ENCODE data around the gene COX5A. TPM values are rescaled to one million over a fixed set of nuclear protein-coding genes. Genes with fewer than 3 reads are reported as not detected.

The COX5A gene
- total and polyA plus RNA-seq, 2 of the 4 experiments (the other 2 are of a cell fraction) = 39.8 to 141 TPM

GRCh38 chr15:74889883-74890664 lies 47.8 kb downstream of the COX5A start, which contains the start of gene MPI:
TSS of gene MPI (plus strand) at chr15:74890042. CDS start at chr15:74890074, 32 bp downstream.
- intact Hi-C loops (cut with micrococcal nuclease) (loop anchor here (1.0 to 5.0 kb wide), 2 partner anchors 13 to 48 kb away; partner anchors contain the start of gene ULK3), in situ Hi-C loops (cut with MboI; ENCODE audit: low sequenced_read_pairs) (no loop called here), dilution Hi-C loops (cut with HindIII; ENCODE audit: low sequenced_read_pairs, unreplicated experiment) (no loop called here)
- BruUV-seq (replicated peaks) = no TSS peak
- Histone ChIP-seq H3K23ac (ENCODE audit: low read depth, low read length) (peak within 1 kb of the TSS; percentile 94), H3K27ac (ENCODE audit: insufficient read depth, low read length) (peak within 1 kb of the TSS; percentile 84), H3K4me3 (ENCODE audit: insufficient read depth, low read depth, low read length) (peak within 1 kb of the TSS; percentile 73), H3K9me3 (ENCODE audit: control insufficient read depth, insufficient read depth, low read length) (no peaks in the 10 kb centered on the region), H2BK120ac (ENCODE audit: low read depth, low read length) (peak within 1 kb of the TSS; percentile 85; the same call in 1 of the 2 replicates), H3K36me3 (ENCODE audit: control insufficient read depth, insufficient read depth, low read length) (peaks cover 22% of the 10 kb centered on the region), H3K9ac (ENCODE audit: low read depth, low read length) (peak within 1 kb of the TSS; percentile 95), H3K56ac (ENCODE audit: extremely low read depth, insufficient read depth, low read length) (peak within 1 kb of the TSS; percentile 85), H4K8ac (ENCODE audit: low read depth in 2 of 2, low read length in 2 of 2) (peak within 1 kb of the TSS; percentile 86 to 99), H3K4me2 (ENCODE audit: low read depth, low read length) (peak within 1 kb of the TSS; percentile 98), H3K14ac (replicated peaks; ENCODE audit: low read depth, low read length) (peak within 1 kb of the TSS; percentile 97), H3K4ac (ENCODE audit: low read depth, low read length) (peak within 1 kb of the TSS; percentile 93), H2AFZ (replicated peaks; ENCODE audit: low read length, poor library complexity) (peak within 1 kb of the TSS; percentile 99), H2BK15ac (ENCODE audit: low read depth, low read length) (peak within 1 kb of the TSS; percentile 77; the same call in 2 of the 3 replicates), H2AK9ac (replicated peaks; ENCODE audit: low read depth, low read length, poor library complexity) (peak within 1 kb of the TSS; percentile 98), H4K20me1 (ENCODE audit: insufficient read depth, low read length) (no peaks in the 10 kb centered on the region), H3K79me1 (ENCODE audit: low read depth in 1 of 2, low read length in 2 of 2) (peaks cover 16 to 32% of the 10 kb centered on the region in 2 experiments; a peak in 3 of 4 replicates), H3K18ac (ENCODE audit: low read depth, low read length) (peak within 1 kb of the TSS; percentile 30; the same call in 1 of the 2 replicates), H2BK20ac (ENCODE audit: low read depth, low read length) (peak within 1 kb of the TSS; percentile 64; the same call in 1 of the 2 replicates), H2AK5ac (ENCODE audit: low read depth, low read length) (peak within 1 kb of the TSS; percentile 98), H2BK5ac (ENCODE audit: low read depth, low read length, poor library complexity, severe bottlenecking) (peak within 1 kb of the TSS; percentile 77), H3K4me1 (ENCODE audit: control insufficient read depth, insufficient read depth, low read length) (peaks cover 9% of the 10 kb centered on the region), H3K27me3 (ENCODE audit: control insufficient read depth, insufficient read depth, low read length) (no peaks in the 10 kb centered on the region), H4K91ac (ENCODE audit: insufficient read depth, low read depth, low read length) (peak within 1 kb of the TSS; percentile 92), H3K9me1 (ENCODE audit: insufficient read depth, low read length) (peaks cover 16% of the 10 kb centered on the region), H4K5ac (ENCODE audit: low read depth, low read length) (peak within 1 kb of the TSS; percentile 83)
- 10% methylated on average over 10 of the region's 47 CpGs; no CpG with 5 or more reads in 1 of the 2 experiments for WGBS, 2 experiments (ENCODE audit: extremely low coverage in 2 of 2, insufficient read length in 1 of 2)
- ATAC-seq (ENCODE audit: low read depth) (peak; percentile 99), DNase-seq (peak; percentile 68)
- CTCF ChIA-PET = interaction anchor here (1.9 kb wide), 1 partner anchor 12 kb away, joined by 7 read pairs; no protein-coding TSS in a partner anchor
- POLR2A ChIA-PET (ENCODE audit: unreplicated experiment) = no interaction called here
- TF ChIP-seq SMC3 (IDR thresholded peaks at IDR 0.05; ENCODE audit: low read depth, low read length) (no peak), MAFK (IDR thresholded peaks at IDR 0.05; ENCODE audit: low read depth, low read length) (no peak), RAD21 (IDR thresholded peaks at IDR 0.05; ENCODE audit: low read length) (no peak), USF2 (IDR thresholded peaks at IDR 0.05; ENCODE audit: low read depth, low read length) (no peak), FOS (IDR thresholded peaks at IDR 0.05; ENCODE audit: low read depth, low read length) (no peak), POLR2A (IDR thresholded peaks at IDR 0.05; ENCODE audit: low read depth, low read length) (peak; percentile 83), MXI1 (IDR thresholded peaks at IDR 0.05; ENCODE audit: borderline replicate concordance, low read depth, low read length) (peak; percentile 89; the same call in 1 of the 2 replicates), RCOR1 (IDR thresholded peaks at IDR 0.05; ENCODE audit: insufficient replicate concordance, low read length) (no peak), CEBPB (IDR thresholded peaks at IDR 0.05; ENCODE audit: low read depth, low read length) (no peak), MAZ (IDR thresholded peaks at IDR 0.05; ENCODE audit: borderline replicate concordance, low read depth, low read length) (peak; percentile 85), BHLHE40 (IDR thresholded peaks at IDR 0.05; ENCODE audit: low read depth, low read length) (peak; percentile 41; the same call in 1 of the 2 replicates), RFX5 (IDR thresholded peaks at IDR 0.05; ENCODE audit: low read depth, low read length) (no peak), NFE2L2 (IDR thresholded peaks at IDR 0.05; ENCODE audit: low read depth, low read length) (no peak), CHD1 (IDR thresholded peaks at IDR 0.05; ENCODE audit: low read depth, low read length) (no peak)
- TF ChIP-seq, protein P1, sequence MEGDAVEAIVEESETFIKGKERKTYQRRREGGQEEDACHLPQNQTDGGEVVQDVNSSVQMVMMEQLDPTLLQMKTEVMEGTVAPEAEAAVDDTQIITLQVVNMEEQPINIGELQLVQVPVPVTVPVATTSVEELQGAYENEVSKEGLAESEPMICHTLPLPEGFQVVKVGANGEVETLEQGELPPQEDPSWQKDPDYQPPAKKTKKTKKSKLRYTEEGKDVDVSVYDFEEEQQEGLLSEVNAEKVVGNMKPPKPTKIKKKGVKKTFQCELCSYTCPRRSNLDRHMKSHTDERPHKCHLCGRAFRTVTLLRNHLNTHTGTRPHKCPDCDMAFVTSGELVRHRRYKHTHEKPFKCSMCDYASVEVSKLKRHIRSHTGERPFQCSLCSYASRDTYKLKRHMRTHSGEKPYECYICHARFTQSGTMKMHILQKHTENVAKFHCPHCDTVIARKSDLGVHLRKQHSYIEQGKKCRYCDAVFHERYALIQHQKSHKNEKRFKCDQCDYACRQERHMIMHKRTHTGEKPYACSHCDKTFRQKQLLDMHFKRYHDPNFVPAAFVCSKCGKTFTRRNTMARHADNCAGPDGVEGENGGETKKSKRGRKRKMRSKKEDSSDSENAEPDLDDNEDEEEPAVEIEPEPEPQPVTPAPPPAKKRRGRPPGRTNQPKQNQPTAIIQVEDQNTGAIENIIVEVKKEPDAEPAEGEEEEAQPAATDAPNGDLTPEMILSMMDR (conservative IDR thresholded peaks at IDR 0.05; ENCODE audit: low read depth, low read length) = no peak
